Inflammatory macrophage treated with lipopolysaccharide for 1 hour (primary cell): ENCODE results near the gene MYH7.
A peak's percentile ranks its signal among the peaks of the same experiment; 100 is the strongest.
"Not testable (repeated sequence)": the region's sequence is repeated elsewhere in the genome, so short reads cannot be mapped to it uniquely, and the experiment has no call there.

Experiments
- DNase-seq, 2 donors: peaks; one replicate each; pipeline ENCODE4 v3.0.0-alpha.2; 2020 to 2022

MYH7 gene

DNA sequence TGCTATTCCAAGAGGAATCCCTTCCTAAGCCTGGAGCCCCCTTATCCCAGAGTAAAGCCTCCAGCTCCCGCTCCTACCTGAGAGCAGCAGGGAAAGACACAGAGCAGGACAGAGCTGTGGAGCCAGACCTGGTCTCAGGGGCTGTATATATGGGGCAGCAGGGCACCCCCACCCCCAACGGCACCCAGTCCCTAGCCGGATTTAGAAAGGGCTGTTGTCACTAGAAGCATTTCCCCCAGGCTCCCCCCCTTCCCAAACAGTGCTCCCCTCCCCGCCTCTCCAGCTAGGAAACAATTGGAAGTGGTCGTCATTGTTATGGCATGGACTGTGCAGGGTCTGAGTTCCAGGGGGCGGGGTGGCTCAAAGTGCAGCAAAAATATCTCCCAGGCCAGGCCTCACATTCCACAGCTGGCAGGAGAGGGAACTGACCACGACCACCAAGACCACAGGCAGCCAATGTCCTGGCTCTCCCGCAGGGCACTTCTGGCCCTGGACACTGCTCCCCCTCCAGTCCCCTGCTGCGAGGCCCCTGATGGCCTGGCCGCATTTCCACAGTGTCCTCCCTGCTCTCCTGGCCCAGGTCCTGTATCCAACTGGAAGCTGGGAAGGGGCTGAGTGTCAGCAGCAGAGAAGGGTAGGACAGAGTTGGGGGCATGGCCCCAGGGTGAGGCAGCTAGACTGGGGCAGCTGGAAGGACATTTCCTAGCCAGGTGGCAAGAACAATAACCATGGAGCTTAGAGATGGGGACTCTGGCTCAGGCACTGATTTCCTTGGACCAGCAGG, at the start of gene MYH7:
MYH7 (minus strand) TSS at position 118 of the 784 bp plus-strand sequence. CDS start 1,928 bp downstream, outside the sequence.
- no peak for DNase-seq

DNA sequence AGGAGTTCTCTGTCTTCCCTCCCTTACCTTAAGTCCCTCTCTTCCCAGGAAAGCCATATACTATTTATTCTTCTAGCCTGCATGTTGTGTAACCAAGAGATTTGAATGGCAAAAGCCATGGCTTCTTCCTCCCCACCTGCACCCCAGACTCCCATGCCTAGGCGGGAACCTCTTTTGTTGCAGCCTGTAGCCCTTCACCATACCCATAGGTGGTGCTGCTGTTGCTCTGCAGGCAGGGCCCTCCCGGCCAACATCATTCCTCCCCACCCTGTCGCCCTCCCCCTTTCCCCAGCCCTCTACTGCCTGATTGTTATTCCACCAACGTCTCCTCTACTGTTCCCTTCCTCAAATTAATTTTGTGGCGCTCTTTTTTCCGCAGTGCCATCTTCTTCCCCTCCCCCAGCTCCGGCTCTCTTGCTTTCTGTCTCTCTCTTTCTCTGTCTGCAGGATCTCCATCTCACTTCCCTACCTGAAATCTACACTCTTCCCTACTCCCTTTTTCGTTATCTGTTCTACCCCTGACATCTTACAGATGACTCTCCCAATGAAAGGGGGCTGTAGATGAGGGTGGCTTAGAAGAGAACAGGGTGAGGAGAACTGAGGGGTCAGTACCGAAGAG, 47.9 kb upstream of the MYH7 start:
- DNase-seq, result no peak

DNA sequence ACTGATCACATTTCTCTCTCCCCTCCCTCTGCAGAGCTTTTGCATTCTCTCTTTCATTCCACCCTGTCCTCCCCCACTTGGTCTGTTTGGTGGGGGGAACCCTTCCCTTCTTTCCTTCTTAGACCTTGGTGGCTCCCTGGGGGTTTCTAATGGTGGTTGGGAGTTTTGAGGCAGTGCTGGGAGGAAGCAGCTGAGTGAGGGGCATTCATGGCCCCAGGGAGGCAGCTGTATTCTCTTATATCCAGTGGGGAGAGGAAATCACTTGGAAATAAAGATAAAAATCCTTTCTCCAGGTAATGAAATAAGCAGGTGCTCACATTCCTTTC, 47.3 kb upstream of the MYH7 start:
- DNase-seq, result no peak

DNA sequence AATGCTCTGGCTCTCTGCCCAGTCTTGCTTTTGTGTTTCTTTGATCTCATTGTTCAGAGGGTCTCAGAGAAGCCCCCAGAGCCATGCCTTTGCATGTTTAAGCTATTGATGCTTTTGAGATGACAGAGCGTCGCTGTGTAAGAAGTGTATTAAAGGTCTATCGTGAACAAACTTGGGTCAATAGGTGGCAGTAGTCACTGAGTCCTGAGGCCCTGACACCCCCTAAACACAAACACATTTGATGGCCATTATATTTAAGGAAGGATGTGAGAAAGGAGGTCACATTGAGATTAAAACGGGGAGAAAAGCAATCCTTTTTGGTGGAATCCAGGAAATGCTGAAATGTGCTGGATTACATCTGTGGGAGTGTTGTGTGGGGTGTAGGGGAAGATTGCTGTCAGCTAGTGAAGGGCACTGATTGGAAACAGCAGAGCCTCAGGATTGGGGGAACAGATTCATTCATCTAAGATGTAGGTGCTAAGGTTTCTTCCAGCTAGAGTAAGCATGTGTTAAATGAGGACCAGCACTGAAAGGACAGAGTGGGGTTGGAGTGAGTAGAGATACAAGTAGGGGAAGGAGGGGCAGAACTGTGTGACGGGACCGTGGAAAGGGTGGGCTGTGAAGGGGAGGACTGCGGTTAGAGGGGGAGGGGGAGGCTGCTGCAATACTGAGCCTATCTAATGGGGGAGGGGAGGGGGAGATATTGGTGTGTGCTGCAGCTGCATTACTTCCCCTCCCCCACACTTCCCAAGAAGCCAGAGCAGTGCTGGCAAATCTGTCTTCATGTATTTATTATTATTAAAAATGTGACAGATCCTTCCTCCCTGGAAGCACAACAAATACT, 46.7 kb upstream of the MYH7 start:
- no peak for DNase-seq

DNA sequence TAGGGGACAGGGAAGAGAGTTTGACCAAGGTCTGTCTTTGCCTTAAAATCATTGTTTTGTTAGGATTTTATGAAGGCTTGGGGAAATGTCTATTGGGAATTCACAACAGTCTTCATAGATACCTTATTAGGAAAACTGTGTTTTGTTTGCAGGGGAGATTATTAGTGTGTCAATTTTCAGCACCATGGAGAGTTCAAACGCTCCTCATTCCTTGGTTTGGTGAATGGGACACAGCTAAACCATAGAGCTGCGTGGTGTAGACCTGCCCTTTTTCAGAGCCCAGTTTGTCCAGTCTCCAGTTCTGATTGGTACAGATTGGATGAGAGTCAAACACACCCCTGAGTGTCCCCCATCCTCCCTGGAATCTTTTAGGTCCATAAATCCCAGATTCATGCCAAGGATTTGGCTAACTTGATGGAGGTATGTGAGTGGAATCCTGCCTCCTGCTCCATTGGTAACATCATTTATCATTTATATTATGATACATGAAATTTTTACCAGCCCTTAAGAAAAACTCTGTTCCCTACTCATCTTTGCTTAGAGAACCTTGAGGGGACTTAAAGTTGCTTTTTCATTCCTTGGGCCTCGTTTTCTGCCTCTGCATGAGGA, 46.0 kb upstream of the MYH7 start:
- DNase-seq, result no peak

DNA sequence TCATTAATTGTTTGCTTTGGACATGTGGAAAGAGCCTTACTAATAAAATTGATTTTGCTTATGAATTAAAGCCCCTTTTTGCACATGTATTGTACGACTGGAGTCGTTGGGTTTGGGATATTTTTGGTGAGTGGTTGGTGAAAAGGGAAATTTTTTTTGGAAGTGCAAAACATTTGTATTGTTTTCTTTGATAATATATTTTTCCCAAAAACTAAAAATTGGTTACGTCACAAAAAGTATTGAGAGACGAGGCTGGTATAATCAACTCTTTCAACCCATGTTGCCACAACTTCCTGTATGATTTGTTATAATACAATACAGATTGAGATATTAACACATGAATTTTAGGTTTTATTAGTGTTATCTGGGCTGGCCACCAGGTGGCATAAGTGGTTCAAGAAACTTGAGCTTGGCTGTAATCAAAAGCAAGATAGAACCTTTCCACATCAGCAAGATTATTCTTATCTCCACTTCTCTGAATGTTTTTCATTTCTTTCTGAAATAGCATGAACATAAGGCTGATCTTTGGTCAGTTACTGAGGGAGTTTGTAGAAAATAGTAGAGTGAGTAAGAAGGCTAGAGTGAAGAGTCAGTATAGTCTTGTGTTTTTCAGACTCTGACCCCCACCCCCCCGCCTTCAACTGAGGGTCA, 42.8 kb upstream of the MYH7 start:
- peak; percentile 49 to 84 for DNase-seq

DNA sequence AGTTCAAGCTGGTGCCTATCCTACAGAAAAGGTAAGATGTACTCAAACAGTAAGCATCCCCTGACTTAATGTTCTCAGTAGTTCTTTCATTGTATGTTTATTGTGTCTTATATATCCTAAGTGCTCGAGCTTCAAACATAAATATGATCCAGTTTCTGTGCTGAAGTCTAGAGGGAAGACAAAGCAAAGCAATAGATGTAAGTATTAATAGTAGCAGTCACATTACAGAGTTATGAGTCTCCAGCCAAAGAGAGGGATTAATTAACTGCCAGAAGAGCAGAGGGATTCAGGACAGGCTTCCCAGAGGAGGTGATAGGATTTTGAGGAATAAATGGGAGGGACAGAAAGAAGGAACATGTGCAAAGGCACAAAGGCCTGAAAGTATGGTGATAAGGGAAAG, 35.5 kb upstream of the MYH7 start:
- no peak for DNase-seq

DNA sequence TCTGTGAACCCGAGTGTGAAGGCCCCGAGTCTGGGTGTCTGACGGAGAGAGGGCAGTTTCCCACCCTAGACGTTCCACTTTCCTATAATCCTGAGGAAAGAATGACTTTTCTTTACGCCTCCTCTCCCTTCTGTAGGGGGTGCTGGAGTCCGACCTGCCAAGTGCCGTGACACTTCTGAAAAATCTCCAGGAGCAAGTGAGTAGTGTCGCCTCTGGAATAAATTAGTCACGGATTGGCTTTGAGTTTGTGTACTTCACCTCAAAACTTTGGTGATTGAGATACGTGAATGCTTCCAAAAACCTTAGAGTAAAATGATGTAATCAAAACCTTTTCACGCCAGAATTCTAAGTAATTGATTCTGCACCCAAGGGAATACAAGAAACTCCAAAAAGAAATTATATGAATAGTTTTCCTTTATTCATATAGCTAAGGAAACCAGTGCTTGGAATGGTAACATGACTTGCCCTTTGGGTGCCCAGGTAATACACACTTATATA, 34.5 kb upstream of the MYH7 start:
- DNase-seq, result no peak

DNA sequence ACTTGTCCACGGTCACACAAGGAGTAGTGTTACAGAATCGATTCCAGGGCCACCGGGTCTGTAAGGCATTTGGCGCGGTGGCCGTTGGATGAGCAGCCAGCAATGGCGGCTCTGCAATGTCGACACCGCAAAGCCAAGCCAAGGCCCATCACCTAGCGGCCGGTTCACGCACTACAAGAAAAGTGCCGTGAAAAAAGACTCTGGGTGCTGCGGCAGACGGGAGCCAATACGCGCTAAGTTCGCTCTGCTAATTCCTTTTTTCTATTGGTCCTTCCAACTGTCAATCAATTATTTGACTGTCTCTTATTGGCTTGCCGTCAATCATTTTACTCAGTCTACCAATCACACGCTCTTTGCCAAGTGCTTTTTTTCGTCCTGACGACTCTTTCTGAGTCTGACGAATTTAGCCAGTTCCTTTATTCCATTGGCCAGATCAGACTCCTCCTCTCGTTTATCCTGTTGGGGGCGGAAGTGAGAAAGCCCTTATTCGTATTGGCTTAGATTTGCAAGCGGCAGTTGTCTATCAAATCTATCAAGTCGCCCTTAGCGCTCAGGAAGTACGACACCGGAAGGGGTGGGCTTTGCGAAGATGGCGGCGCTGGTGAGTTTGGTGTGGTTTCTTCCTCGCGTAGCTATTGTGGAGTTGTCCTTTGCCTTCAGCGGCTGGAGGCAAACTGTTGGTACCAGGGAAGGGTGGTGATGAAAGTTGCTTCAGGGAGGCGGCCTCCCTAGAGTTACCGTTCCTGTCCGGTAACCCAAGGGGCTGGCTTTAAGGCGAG, 33.9 kb upstream of the MYH7 start, which contains the start of gene NGDN:
NGDN (plus strand) TSS at position 577 of the 779 bp plus-strand sequence; CDS start at position 590, 13 bp downstream.
- peak; percentile 99 to 100 for DNase-seq

DNA sequence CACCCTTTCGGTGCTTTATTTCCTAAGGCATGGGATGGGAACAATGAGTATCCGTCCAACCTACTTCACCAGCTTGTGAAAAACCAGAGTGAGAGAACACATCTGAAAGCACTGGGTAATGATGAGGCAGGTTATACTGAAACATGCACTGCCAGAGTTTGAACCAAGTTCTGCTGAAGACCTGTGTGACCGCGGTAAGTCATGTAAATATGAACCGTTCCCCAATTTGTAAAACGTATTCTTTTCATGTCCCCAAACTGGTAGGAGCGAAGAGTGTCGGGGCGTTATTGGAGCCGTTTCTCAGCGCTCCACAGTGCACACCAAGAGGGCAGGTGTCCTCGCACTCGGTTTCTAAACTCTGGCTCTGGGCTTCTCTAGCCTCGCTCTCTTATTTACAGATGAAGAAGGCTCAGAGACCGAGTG, 33.3 kb upstream of the MYH7 start:
- no peak for DNase-seq

DNA sequence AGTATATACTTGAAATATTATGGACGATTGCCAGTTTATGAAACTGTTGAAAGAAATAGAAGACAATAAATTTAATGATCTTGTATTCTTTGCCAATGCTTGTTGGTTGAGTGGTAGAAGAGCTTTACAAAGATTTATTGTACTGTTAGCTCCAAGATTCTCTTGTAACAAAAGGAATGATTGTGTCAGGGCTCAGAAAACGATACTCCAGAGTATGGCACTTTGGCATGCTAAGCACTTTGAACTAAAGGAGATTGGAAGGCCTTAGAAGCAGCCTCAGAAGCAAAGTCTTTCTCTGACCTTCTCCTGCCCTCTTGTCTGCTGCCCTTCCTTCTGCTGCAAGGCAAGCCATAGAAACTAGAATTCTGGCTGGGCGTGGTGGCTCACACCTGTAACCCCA, 29.8 kb upstream of the MYH7 start:
- no peak for DNase-seq

DNA sequence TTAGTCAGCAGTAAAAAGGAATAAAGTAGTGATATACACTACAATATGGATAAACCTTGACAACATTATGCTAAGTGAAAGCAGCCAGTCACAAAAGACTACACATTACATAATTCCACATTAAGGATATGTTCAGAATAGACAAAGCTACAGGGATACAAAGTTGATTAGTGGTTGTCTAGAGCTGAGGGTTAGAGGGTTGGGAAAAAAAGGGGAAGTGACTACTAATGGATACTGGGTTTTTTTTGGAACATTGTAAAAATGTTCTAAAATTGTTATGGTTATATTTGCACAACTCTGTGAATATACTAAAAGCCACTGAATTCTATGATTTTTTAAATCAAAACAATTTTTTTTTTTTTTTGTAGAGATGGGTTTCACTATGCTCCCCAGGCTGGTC, 29.2 kb upstream of the MYH7 start:
- no peak for DNase-seq

DNA sequence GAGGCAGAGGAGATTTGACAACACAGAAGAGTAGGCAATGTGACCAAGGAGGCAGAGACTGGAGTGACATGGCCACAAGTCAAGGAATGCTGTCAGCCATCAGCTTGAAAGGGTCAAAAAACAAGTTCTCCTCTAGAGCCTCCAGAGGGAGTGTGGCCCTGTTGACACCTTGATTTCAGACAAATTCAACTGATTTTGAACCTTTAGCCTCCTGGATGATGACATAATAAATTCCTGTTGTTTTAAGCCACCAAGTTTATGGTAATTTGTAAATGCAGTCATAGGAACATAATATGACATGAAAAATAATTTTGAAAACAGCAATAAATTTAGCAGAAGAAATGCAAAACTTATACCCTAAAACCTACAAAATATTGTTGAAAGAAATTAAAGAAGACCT, 25.5 kb upstream of the MYH7 start:
- DNase-seq, result no peak

DNA sequence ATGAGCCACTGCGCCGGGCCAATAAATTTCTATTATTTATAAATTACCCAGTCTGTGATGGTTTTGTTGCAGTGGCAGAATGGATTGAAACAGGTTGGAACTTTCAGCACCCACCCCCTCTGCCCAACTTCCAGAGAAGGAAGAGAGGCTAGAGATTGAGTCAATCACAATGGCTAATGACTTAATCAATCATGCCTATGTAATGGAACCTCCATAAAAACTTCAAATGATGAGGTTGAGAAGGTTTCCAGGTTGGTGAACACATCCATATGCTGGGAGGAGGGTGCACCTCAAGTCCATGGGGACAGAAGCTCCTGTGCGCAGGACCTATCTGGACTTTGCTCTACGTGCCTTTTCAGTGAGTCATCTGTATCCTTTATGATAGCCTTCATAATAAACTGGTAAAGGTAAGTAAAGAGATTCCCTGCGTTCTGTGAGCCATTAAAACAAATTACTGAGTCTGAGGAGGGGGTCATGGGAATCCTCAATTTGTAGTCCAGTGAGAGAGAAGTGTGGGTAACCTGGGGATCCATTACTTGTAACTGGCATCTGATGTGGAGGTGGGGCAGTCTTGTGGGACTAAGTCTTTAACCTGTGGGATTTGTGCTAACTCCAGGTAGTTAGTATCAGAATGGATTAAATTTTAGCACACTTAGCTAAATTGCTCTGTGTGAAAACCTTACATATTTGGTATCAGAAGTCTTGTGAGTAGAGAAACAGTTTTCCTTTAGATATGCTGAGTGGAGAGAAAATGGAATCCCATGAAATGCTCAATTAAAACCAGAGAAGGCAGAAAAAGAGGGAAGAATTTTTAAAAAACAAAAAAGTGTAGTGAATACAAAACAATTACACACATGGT, 22.4 kb upstream of the MYH7 start:
- no peak for DNase-seq

DNA sequence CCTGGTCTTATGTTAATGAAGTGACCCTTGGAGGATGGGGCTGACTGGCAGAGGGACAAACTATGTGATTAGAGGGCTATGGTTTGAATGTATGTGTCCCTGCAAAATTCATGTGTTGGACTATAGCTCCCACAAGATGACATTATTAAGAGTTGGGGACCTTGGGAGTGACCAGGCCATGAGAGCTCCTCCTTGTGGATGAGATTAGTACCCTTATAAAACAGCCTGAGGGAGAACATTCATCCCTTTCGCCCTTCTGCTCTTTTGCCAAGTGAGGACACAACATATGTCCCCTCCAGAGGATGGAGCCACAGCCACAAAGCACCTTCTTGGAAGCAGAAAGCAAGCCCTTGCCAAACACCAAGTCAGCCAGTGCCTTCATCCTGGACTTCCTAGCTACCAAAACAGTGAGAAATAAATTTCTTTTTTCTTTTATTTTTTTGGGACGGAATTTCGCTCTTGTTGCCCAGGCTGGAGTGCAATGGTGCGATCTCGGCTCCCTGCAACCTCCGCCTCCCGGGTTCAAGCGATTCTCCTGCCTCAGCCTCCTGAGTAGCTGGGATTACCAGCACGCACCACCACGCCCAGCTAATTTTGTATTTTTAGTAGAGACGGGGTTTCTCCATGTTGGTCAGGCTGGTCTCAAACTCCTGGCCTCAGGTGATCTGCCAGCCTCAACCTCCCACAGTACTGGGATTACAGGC, 21.6 kb upstream of the MYH7 start:
- not testable (repeated sequence) for DNase-seq

DNA sequence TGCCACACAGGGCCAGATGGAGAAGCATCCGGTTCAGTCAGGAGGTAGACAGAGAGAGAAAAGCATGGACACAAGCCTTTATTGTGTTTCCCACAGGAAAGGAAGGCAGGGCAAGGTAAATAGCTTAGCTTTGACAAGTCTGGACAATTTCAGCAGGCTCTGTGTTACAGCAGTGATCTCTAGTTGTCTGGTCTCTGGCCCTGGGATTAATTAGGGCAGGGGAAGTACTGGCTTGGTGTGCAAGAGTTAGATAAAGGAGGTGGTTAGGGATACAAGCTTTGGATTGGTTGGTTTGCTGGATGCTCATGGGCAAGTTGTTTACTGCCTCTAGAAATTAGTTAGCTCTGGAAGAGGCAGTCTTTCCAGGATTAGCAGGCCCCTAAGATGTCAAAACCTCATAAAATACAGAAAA, 19.0 kb upstream of the MYH7 start:
- no peak for DNase-seq

DNA sequence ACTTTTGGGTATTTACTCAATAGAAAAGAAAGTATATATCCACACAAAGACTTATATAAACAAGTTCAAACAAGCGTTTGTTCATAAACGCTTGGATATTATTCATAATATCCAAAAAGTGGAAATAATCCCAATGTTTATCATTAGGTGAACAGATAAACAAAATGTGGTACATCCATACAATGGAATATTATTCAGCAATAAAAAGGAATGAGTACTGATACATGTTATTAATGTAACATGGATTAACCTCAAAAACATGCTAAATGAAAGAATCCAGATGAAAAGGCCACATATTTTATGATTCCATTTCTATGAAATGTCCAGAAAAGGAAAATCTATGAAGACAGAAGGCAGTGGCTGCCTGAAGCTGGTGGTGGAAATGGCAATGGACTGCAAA, 16.8 kb upstream of the MYH7 start:
- DNase-seq, result no peak

DNA sequence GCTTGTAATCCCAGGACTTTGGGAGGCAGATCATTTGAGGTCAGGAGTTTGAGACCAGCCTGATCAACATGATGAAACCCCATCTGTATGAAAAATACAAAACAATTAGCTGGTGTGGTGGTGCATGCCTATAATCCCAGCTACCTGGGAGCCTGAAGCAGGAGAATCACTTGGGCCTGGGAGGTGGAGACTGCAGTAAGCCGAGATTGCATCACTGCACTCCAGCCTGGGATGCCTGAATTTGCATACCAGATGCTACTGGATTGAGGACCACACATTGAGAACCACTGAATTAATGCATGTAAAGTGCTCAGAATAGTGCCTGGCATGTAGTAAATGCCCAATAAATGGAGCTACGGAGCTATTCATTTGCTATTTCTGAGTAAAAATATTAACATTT, 14.9 kb upstream of the MYH7 start:
- no peak for DNase-seq

DNA sequence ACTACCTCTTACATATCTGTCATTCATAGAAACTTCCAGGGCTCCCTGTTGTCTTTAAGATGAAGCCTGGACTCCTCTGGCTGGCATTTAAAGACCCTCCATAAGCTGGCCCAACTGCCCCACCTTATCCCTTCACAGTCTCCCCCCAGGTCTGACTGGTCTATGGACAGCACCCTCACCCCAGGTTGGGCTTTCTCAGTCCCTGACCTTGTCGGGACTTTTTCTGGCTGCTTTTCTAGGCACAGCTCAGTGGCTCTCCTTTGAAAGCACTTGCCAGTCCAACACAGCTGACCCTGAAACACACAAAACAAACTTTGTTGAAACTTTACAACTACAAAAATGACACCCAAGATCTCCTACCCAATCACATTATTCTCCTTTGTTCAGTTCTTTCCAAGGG, 13.9 kb upstream of the MYH7 start:
- no peak for DNase-seq
